Osteocyte (in vitro differentiated cells): ENCODE results near the gene HVCN1. TPM values are rescaled to one million over a fixed set of nuclear protein-coding genes. Genes with fewer than 3 reads are reported as not detected.
A peak's percentile ranks its signal among the peaks of the same experiment; 100 is the strongest.
"Not testable (repeated sequence)": the region's sequence is repeated elsewhere in the genome, so short reads cannot be mapped to it uniquely, and the experiment has no call there.

ENCODE experiments used
- DNase-seq: peaks from one replicate; pipeline ENCODE4 v3.0.0; 2021; ENCODE audit warnings: mixed read lengths; ENCODE audit not compliant: unreplicated experiment; ENCODE audit errors: extremely low spot score
- H3K27ac Mint-ChIP-seq: one replicate; pipeline ENCODE4 v1.8.0; 2021; ENCODE audit warnings: mild to moderate bottlenecking, mixed read lengths; ENCODE audit not compliant: unreplicated experiment
- H3K27me3 Mint-ChIP-seq: one replicate; pipeline ENCODE4 v1.8.0; 2021; ENCODE audit warnings: mixed read lengths; ENCODE audit not compliant: unreplicated experiment
- H3K36me3 Mint-ChIP-seq: one replicate; pipeline ENCODE4 v1.8.0; 2021; ENCODE audit warnings: mixed read lengths; ENCODE audit not compliant: unreplicated experiment
- H3K4me1 Mint-ChIP-seq: one replicate; pipeline ENCODE4 v1.8.0; 2021; ENCODE audit warnings: mixed read lengths; ENCODE audit not compliant: unreplicated experiment
- H3K4me3 Mint-ChIP-seq: one replicate; pipeline ENCODE4 v1.8.0; 2021; ENCODE audit warnings: mild to moderate bottlenecking, moderate library complexity, mixed read lengths; ENCODE audit not compliant: unreplicated experiment
- H3K9me3 Mint-ChIP-seq: one replicate; pipeline ENCODE4 v1.8.0; 2021; ENCODE audit warnings: mixed read lengths; ENCODE audit not compliant: unreplicated experiment
- total RNA-seq: library from RNA; stranded (reverse); gene quantifications from 2 replicates; pipeline ENCODE4 v1.2.1, GENCODE V29; 2021
- TF ChIP-seq, protein P1 (sequence below): fragments of 200-600 bp; sonication (generic); IDR thresholded peaks from 2 replicates; pipeline ENCODE4 v1.5.0; 2021; ENCODE audit warnings: antibody characterized with exemption, mild to moderate bottlenecking, moderate library complexity

Gene HVCN1
- total RNA-seq, 1 donor from 2014 or later, result 0.94 TPM

DNA sequence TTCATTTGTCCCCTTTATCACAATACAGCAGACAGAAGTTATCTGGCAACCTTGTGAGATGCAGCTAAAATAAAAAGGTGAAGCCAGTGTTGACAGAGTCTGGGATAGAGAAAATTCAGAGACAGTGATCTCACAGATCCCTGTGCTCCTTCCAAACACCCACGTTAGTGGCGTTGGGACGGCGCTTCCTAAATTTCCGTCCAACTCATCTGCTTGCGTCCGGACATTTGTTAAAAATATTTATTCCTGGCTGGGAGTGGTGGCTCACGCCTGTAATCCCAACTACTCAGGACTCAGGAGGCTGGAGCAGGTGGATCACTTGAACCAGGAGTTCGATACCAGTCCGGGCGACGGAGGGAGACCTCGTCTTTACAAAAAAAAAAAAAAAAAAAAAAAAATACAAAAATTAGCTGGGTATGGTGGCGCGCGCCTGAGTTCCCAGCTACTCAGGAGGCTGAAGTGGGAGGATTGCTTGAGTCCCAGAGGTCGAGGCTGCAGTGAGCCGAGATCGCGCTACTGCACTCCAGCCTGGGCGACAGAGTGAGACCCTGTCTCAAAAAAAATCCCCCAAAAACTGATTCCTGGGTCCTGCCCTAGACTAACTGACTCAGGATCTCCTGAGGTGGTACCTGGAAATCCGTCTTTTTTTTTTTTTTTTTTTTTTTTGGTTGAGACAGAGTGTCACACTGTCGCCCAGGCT lies 75.7 kb downstream of the HVCN1 start:
- Mint-ChIP-seq H3K27me3 (no peaks in the 10 kb centered on the region), H3K4me3 (peak overlapping the region; percentile 84), H3K9me3 (no peaks in the 10 kb centered on the region), H3K36me3 (no peaks in the 10 kb centered on the region), H3K4me1 (peaks cover 7% of the 10 kb centered on the region), H3K27ac (peak overlapping the region; percentile 82)
- DNase-seq, result no peak
- TF ChIP-seq, protein P1, sequence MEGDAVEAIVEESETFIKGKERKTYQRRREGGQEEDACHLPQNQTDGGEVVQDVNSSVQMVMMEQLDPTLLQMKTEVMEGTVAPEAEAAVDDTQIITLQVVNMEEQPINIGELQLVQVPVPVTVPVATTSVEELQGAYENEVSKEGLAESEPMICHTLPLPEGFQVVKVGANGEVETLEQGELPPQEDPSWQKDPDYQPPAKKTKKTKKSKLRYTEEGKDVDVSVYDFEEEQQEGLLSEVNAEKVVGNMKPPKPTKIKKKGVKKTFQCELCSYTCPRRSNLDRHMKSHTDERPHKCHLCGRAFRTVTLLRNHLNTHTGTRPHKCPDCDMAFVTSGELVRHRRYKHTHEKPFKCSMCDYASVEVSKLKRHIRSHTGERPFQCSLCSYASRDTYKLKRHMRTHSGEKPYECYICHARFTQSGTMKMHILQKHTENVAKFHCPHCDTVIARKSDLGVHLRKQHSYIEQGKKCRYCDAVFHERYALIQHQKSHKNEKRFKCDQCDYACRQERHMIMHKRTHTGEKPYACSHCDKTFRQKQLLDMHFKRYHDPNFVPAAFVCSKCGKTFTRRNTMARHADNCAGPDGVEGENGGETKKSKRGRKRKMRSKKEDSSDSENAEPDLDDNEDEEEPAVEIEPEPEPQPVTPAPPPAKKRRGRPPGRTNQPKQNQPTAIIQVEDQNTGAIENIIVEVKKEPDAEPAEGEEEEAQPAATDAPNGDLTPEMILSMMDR, result no peak

DNA sequence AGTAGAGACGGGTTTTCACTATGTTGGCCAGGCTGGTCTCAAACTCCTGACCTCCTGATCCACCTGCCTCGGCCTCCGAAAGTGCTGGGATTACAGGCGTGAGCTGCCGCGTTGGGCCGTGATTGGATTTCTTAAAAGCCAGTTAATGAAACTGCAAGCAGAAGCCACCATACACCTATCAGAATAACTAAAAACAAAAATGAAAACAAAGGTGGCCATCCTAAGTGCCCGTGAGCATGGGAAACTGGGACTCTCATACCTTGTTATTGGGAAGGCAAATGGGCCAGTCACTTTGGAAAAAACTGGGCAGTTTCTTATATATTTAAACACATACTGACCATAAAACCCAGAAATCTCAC lies 82.7 kb downstream of the HVCN1 start:
- Mint-ChIP-seq H3K4me1 (no peaks in the 10 kb centered on the region), H3K27ac (no peak overlapping the region), H3K4me3 (no peak overlapping the region), H3K27me3 (no peaks in the 10 kb centered on the region), H3K36me3 (no peaks in the 10 kb centered on the region), H3K9me3 (no peaks in the 10 kb centered on the region)
- TF ChIP-seq, protein P1, result no peak
- no peak for DNase-seq

DNA sequence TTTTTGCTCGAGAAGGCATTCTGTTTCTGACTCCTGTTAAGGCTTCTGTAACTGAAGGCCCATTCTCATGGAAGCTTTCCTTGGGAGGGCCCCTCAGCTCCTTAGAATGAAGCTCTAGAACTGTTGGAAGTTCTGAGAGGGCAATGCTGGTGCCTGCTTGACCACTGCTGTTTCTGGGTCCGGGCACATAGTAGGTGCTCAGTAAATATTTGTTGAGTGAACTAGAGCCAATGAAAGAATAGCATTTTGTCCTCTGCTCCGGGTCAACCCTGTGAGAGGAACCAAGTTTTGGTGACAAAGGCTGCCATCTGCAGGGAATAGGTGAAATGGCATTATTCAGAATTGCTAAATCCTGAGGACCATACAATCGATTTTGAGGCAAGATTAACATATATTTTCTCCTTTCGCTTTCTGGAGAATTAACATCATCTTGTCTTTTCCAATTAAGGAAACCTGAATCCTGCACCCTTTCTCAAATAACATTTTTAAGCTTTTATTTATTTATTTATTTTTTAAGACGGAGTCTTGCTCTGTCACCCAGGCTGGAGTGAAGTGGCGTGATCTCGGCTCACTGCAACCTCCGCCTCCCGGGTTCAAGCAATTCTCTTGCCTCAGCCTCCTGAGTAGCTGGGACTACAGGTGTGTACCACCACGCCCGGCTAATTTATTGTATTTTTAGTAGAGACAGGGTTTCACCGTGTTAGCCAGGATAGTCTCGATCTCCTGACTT lies 86.7 kb downstream of the HVCN1 start:
- not testable (repeated sequence) for H3K36me3 Mint-ChIP-seq, H3K4me1 Mint-ChIP-seq, DNase-seq, H3K27me3 Mint-ChIP-seq, H3K9me3 Mint-ChIP-seq, H3K27ac Mint-ChIP-seq, H3K4me3 Mint-ChIP-seq
- TF ChIP-seq, protein P1, result peak; percentile 78

DNA sequence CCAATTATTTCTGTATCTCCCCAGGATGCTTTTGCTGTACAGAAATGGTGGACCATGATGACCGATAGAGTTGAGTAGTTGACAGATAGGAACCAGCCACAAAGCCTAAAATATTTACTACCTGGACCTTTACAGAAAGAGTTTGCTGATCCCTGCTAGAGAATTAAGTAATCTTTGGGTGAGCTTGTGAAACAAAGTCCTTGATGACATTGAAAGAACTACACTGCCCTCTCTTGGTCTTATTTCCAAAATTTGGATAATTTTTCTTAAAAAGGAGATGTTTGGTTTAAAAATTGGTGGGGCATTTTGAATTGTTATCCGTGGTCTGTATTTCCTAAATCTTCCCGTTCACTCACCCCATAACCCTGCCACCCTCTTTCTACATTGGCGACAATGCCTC lies 88.7 kb downstream of the HVCN1 start:
- H3K36me3 Mint-ChIP-seq, result no peaks in the 10 kb centered on the region
- H3K9me3 Mint-ChIP-seq, result no peaks in the 10 kb centered on the region
- TF ChIP-seq, protein P1, result peak; percentile 62
- no peaks in the 10 kb centered on the region for H3K27me3 Mint-ChIP-seq
- no peak for DNase-seq
- no peak overlapping the region for H3K4me3 Mint-ChIP-seq
- no peak overlapping the region for H3K27ac Mint-ChIP-seq
- no peaks in the 10 kb centered on the region for H3K4me1 Mint-ChIP-seq

DNA sequence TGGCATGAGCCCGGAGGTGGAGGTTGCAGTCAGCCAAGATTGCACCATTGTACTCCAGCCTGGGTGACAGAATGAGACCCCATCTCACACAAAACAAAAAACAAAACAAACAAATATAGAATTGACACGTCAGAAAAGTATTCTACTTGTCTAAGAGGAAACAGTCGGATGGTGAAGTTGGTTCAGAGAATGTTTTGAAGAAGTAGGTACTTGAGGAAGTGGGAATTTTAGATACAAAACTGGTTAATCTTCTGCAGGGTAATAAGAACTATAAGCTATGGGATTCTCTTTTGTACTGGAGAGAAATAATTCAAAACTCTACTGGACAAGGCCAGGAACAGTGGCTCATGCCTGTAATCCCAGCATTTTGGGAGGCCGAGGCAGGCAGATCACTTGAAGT lies 89.6 kb downstream of the HVCN1 start:
- DNase-seq, result no peak
- Mint-ChIP-seq H3K36me3 (no peaks in the 10 kb centered on the region), H3K4me3 (no peak overlapping the region), H3K27me3 (no peaks in the 10 kb centered on the region), H3K9me3 (no peaks in the 10 kb centered on the region), H3K4me1 (no peaks in the 10 kb centered on the region), H3K27ac (no peak overlapping the region)
- TF ChIP-seq, protein P1, result no peak

Other genes starting within 250 kb of the HVCN1 start
- 194 and 221 TPM in 2 replicates for gene ARPC3, start 238.8 kb downstream of the HVCN1 start, total RNA-seq
- 16.4 and 18.9 TPM in 2 replicates for gene GPN3, start 220.9 kb downstream of the HVCN1 start, total RNA-seq
- 8.3 and 8.4 TPM in 2 replicates for gene FAM216A, start 220.3 kb downstream of the HVCN1 start, total RNA-seq
- 73.5 and 75.8 TPM in 2 replicates for gene VPS29, start 187.0 kb downstream of the HVCN1 start, total RNA-seq
- gene RAD9B, start 186.8 kb downstream of the HVCN1 start, total RNA-seq, result 0.44 and 0.64 TPM in 2 replicates
- gene PPTC7, start 105.8 kb downstream of the HVCN1 start, total RNA-seq, result 13.3 and 14.4 TPM in 2 replicates
- 49.5 and 51.4 TPM in 2 replicates for gene TCTN1, start 75.0 kb downstream of the HVCN1 start, total RNA-seq
- gene PPP1CC, start 53.8 kb upstream of the HVCN1 start, total RNA-seq, result 99.0 and 102 TPM in 2 replicates
- gene CCDC63, start 157.9 kb upstream of the HVCN1 start, total RNA-seq, result not detected in 2 replicates
- not detected in 2 replicates for gene MYL2, start 231.5 kb upstream of the HVCN1 start, total RNA-seq